Peyer's patch (tissue), 4 donors: Measurements from ENCODE around the gene HMMR. TPM values are rescaled to one million over a fixed set of nuclear protein-coding genes. Genes with fewer than 3 reads are reported as not detected.

Source experiments
- small RNA-seq, 2 donors: library from RNA; depleted of rRNA; stranded (forward); fragments of <200 nt; gene quantifications; one replicate each; pipeline ENCODE3, GENCODE V24; 2016
- total RNA-seq, 4 donors: library from RNA; depleted of rRNA; stranded (reverse); fragments of >200 nt; gene quantifications; one replicate each; pipeline ENCODE4 v1.1.0, GENCODE V29; 2016

Gene HMMR
- total RNA-seq, 4 donors from 2014 or later: 1.1 to 3.3 (median 1.9) TPM

Small RNAs within 50 kb of the gene (small RNA-seq; reads per million reads assigned to genes)
- gene AC008723.1: 0 to 0.19 reads per million in 2 donors

Other genes starting within 250 kb of the HMMR start
- 100 to 1,000 TPM; 213 to 306 (median 246) TPM for gene CCNG1, start 23.0 kb upstream of the HMMR start, total RNA-seq
- gene NUDCD2, start 530 bp upstream of the HMMR start, total RNA-seq: 1 to 10 TPM; 2.5 to 4.7 (median 3.4) TPM
- 10 to 100 TPM; 34.6 to 65.3 (median 51.1) TPM for gene MAT2B, start 45.0 kb downstream of the HMMR start, total RNA-seq